Mesenchymal stem cell (in vitro differentiated cells and primary cell): ENCODE results near the gene MLEC.

Source experiments
- DNase-seq: peaks from one replicate; pipeline ENCODE4 v3.0.0-alpha.2; 2013
- H2AFZ ChIP-seq: one replicate; pipeline ENCODE4 v1.6.1; 2013; ENCODE audit warnings: low read depth, mild to moderate bottlenecking, control low read depth, inconsistent platforms, low read length, moderate library complexity
- H2AK5ac ChIP-seq: 2 replicates; pipeline ENCODE4 v1.6.1; 2013; ENCODE audit warnings: low read length, moderate library complexity, mild to moderate bottlenecking, inconsistent platforms; ENCODE audit not compliant: severe bottlenecking
- H2BK120ac ChIP-seq: one replicate; pipeline ENCODE4 v1.6.1; 2013; ENCODE audit warnings: low read depth, mild to moderate bottlenecking, inconsistent platforms, low read length, moderate library complexity
- H2BK12ac ChIP-seq, 2 experiments: one replicate each; pipeline ENCODE4 v1.6.1; 2013; ENCODE audit warnings: inconsistent platforms in 2 of 2, low read length in 2 of 2, mild to moderate bottlenecking in 2 of 2, moderate library complexity in 2 of 2, control low read depth in 1 of 2
- H2BK15ac ChIP-seq: one replicate; pipeline ENCODE4 v1.6.1; 2013; ENCODE audit warnings: mild to moderate bottlenecking, low read depth, inconsistent platforms; ENCODE audit not compliant: poor library complexity, severe bottlenecking
- H2BK5ac ChIP-seq: 2 replicates; pipeline ENCODE4 v1.6.1; 2013; ENCODE audit warnings: low read depth, mild to moderate bottlenecking, low read length, control low read depth, inconsistent platforms; ENCODE audit not compliant: poor library complexity, severe bottlenecking
- H3K14ac ChIP-seq, 2 experiments: one replicate each; pipeline ENCODE4 v1.6.1; 2013; ENCODE audit warnings: inconsistent platforms in 2 of 2, low read length in 2 of 2, control low read depth in 1 of 2, mild to moderate bottlenecking in 1 of 2, moderate library complexity in 1 of 2
- H3K18ac ChIP-seq, 2 experiments: one replicate each; pipeline ENCODE4 v1.6.1; 2013; ENCODE audit warnings: inconsistent platforms in 2 of 2, low read length in 2 of 2, control low read depth in 1 of 2, low read depth in 1 of 2, mild to moderate bottlenecking in 1 of 2
- H3K23ac ChIP-seq, 2 experiments: one replicate each; pipeline ENCODE4 v1.6.1; 2013; ENCODE audit warnings: inconsistent platforms in 2 of 2, low read length in 2 of 2, mild to moderate bottlenecking in 2 of 2, moderate library complexity in 2 of 2, control low read depth in 1 of 2
- H3K27ac ChIP-seq: 2 replicates; pipeline ENCODE4 v1.5.1; 2013; ENCODE audit warnings: mild to moderate bottlenecking, moderate library complexity, low read length, control low read depth, inconsistent platforms; ENCODE audit not compliant: poor library complexity, severe bottlenecking
- H3K27me3 ChIP-seq, 2 experiments: 2 replicates each; pipeline versions ENCODE4 v1.6.1 to v1.7.0; 2013; ENCODE audit warnings: low read length in 2 of 2, mild to moderate bottlenecking in 2 of 2, moderate library complexity in 2 of 2, control low read depth in 1 of 2, inconsistent platforms in 1 of 2; ENCODE audit not compliant: control insufficient read depth in 1 of 2, insufficient read depth in 1 of 2
- H3K36me3 ChIP-seq, 2 experiments: 2 replicates each; pipeline versions ENCODE4 v1.6.1 to v1.7.0; 2013; ENCODE audit warnings: low read length in 2 of 2, control low read depth in 1 of 2, inconsistent platforms in 1 of 2, low read depth in 1 of 2, mild to moderate bottlenecking in 1 of 2; ENCODE audit not compliant: insufficient read depth in 2 of 2, control insufficient read depth in 1 of 2
- H3K4ac ChIP-seq, 2 experiments: one replicate each; pipeline ENCODE4 v1.6.1; 2013; ENCODE audit warnings: inconsistent platforms in 2 of 2, low read length in 2 of 2, mild to moderate bottlenecking in 2 of 2, moderate library complexity in 2 of 2, control low read depth in 1 of 2, low read depth in 1 of 2
- H3K4me1 ChIP-seq: 2 replicates; pipeline ENCODE4 v1.6.1; 2013; ENCODE audit warnings: low read depth, low read length, control low read depth; ENCODE audit not compliant: control insufficient read depth, insufficient read depth
- H3K4me2 ChIP-seq: 2 replicates; pipeline ENCODE4 v1.6.1; 2013; ENCODE audit warnings: low read length, mild to moderate bottlenecking, inconsistent platforms; ENCODE audit not compliant: poor library complexity, severe bottlenecking
- H3K4me3 ChIP-seq, 2 experiments: 2 replicates each; pipeline versions ENCODE4 v1.5.1 to v1.7.0; 2013; ENCODE audit warnings: low read length in 2 of 2, mild to moderate bottlenecking in 2 of 2, control low read depth in 1 of 2, low read depth in 1 of 2; ENCODE audit not compliant: insufficient read depth in 1 of 2
- H3K79me1 ChIP-seq: replicated peaks from 2 replicates; pipeline ENCODE4 v1.6.1; 2013; ENCODE audit warnings: mild to moderate bottlenecking, control low read depth, low read length, inconsistent platforms; ENCODE audit not compliant: poor library complexity, severe bottlenecking
- H3K9ac ChIP-seq: 2 replicates; pipeline ENCODE4 v1.7.0; 2013; ENCODE audit warnings: mild to moderate bottlenecking, low read length, moderate library complexity
- H3K9me3 ChIP-seq: 2 replicates; pipeline ENCODE4 v1.7.0; 2013; ENCODE audit warnings: mild to moderate bottlenecking, low read length; ENCODE audit not compliant: control insufficient read depth
- H4K8ac ChIP-seq: one replicate; pipeline ENCODE4 v1.6.1; 2013; ENCODE audit warnings: inconsistent platforms, mild to moderate bottlenecking, low read length, moderate library complexity
- H4K91ac ChIP-seq: one replicate; pipeline ENCODE4 v1.6.1; 2013; ENCODE audit warnings: mild to moderate bottlenecking, low read length, inconsistent platforms
- WGBS: methylation state at CpG from one replicate; pipeline ENCODE4 v1.1.7; 2013; ENCODE audit warnings: mixed read lengths; 5-methylcytosine and 5-hydroxymethylcytosine counted together

The MLEC gene

GRCh38 chr12:120685522-120685921 lies 1.4 kb upstream of the MLEC start:
- Histone ChIP-seq H2BK15ac (no peak overlapping the region), H2BK12ac (no peak overlapping the region), H3K4me1 (peaks cover 6% of the 10 kb centered on the region), H3K18ac (no peak overlapping the region), H2AK5ac (no peak overlapping the region), H3K4ac (peak overlapping the region in 1 of 2 experiments; percentile 15), H4K8ac (no peak overlapping the region), H3K36me3 (no peaks in the 10 kb centered on the region), H3K14ac (no peak overlapping the region), H3K27ac (no peak overlapping the region), H2AFZ (no peak overlapping the region), H2BK5ac (no peak overlapping the region), H3K79me1 (no peaks in the 10 kb centered on the region), H2BK120ac (no peak overlapping the region), H3K9me3 (no peaks in the 10 kb centered on the region), H3K9ac (peak overlapping the region; percentile 95), H3K27me3 (peaks cover 0 to 2% of the 10 kb centered on the region in 2 experiments), H3K23ac (no peak overlapping the region), H3K4me3 (peak overlapping the region in 1 of 2 experiments; percentile 83), H4K91ac (no peak overlapping the region), H3K4me2 (no peak overlapping the region)
- WGBS: 91% methylated on average over 1 of the region's 3 CpGs
- no peak for DNase-seq

- Histone ChIP-seq H2BK120ac (peak overlapping the region; percentile 94), H2AFZ (peak overlapping the region; percentile 100), H3K9me3 (no peaks in the 10 kb centered on the region), H3K23ac (peak overlapping the region in 1 of 2 experiments; percentile 97), H3K4me1 (peaks cover 6% of the 10 kb centered on the region), H3K4me3 (peak overlapping the region; percentile 83 to 91), H2AK5ac (no peak overlapping the region), H3K4me2 (peak overlapping the region; percentile 88), H3K36me3 (no peaks in the 10 kb centered on the region), H3K9ac (peak overlapping the region; percentile 95), H2BK15ac (peak overlapping the region; percentile 97), H3K14ac (peak overlapping the region in 1 of 2 experiments; percentile 98), H3K27me3 (no peaks in the 10 kb centered on the region), H3K18ac (peak overlapping the region; percentile 89 to 98), H3K4ac (peak overlapping the region; percentile 94 to 96), H4K91ac (peak overlapping the region; percentile 76), H3K27ac (peak overlapping the region; percentile 99), H4K8ac (peak overlapping the region; percentile 95), H3K79me1 (no peaks in the 10 kb centered on the region), H2BK12ac (peak overlapping the region in 1 of 2 experiments; percentile 82), H2BK5ac (peak overlapping the region; percentile 90)
- 1% methylated on average over 41 of the region's 46 CpGs for WGBS
- peak; percentile 98 for DNase-seq
These were observed 729 bp upstream of the MLEC start for GRCh38 chr12:120686151-120686689.

- H3K27me3 ChIP-seq: no peaks in the 10 kb centered on the region
- H3K4me3 ChIP-seq: peak overlapping the region; percentile 83 to 96
- peak; percentile 58 for DNase-seq
- peak overlapping the region; percentile 95 for H3K9ac ChIP-seq
- no peaks in the 10 kb centered on the region for H3K9me3 ChIP-seq
- peak overlapping the region; percentile 42 to 46 for H3K23ac ChIP-seq
- H2BK12ac ChIP-seq: no peak overlapping the region
- H2BK120ac ChIP-seq: no peak overlapping the region
- no peak overlapping the region for H4K91ac ChIP-seq
- WGBS: under 1% methylated on average over 31 of the region's 31 CpGs
- H3K14ac ChIP-seq: peak overlapping the region in 1 of 2 experiments; percentile 61
- H3K4me2 ChIP-seq: peak overlapping the region; percentile 56
- H3K18ac ChIP-seq: peak overlapping the region; percentile 79 to 84
- H3K4ac ChIP-seq: peak overlapping the region in 1 of 2 experiments; percentile 65
- peaks cover 1% of the 10 kb centered on the region for H3K79me1 ChIP-seq
- H3K27ac ChIP-seq: peak overlapping the region; percentile 1
- no peak overlapping the region for H2BK5ac ChIP-seq
- peaks cover 7% of the 10 kb centered on the region for H3K4me1 ChIP-seq
- no peak overlapping the region for H4K8ac ChIP-seq
- peak overlapping the region; percentile 29 for H2AFZ ChIP-seq
- no peaks in the 10 kb centered on the region for H3K36me3 ChIP-seq
- peak overlapping the region; percentile 73 for H2BK15ac ChIP-seq
- no peak overlapping the region for H2AK5ac ChIP-seq
These were observed 785 bp downstream of the MLEC start for GRCh38 chr12:120687578-120688289.

- WGBS: 21% methylated on average over 4 of the region's 6 CpGs
- Histone ChIP-seq H3K18ac (no peak overlapping the region), H2BK120ac (no peak overlapping the region), H3K27ac (no peak overlapping the region), H2BK12ac (no peak overlapping the region), H3K9me3 (no peaks in the 10 kb centered on the region), H4K8ac (no peak overlapping the region), H4K91ac (no peak overlapping the region), H3K36me3 (no peaks in the 10 kb centered on the region), H3K9ac (peak overlapping the region; percentile 95), H3K23ac (no peak overlapping the region), H3K14ac (no peak overlapping the region), H2AFZ (no peak overlapping the region), H2BK15ac (no peak overlapping the region), H3K4ac (no peak overlapping the region), H3K4me2 (peak overlapping the region; percentile 56), H2BK5ac (no peak overlapping the region), H3K4me1 (peaks cover 7% of the 10 kb centered on the region), H3K4me3 (peak overlapping the region in 1 of 2 experiments; percentile 83), H2AK5ac (no peak overlapping the region), H3K27me3 (no peaks in the 10 kb centered on the region), H3K79me1 (peaks cover 1% of the 10 kb centered on the region)
- DNase-seq: peak; percentile 62
These were observed 1.6 kb downstream of the MLEC start for GRCh38 chr12:120688527-120689071.
